H1 (cell line): ENCODE results near the gene C14orf132. TPM values are rescaled to one million over a fixed set of nuclear protein-coding genes. Genes with fewer than 3 reads are reported as not detected.

Experiments used
- ASH2L ChIP-seq: fragments of 200-600, 300-600 bp; sonication (generic); IDR thresholded peaks from one replicate; pipeline ENCODE4 v1.7.1; 2017; ENCODE audit warnings: low read length
- CTBP2 ChIP-seq: IDR thresholded peaks from 2 replicates; pipeline ENCODE4 v1.7.0; 2011; ENCODE audit warnings: borderline replicate concordance, mild to moderate bottlenecking, moderate library complexity, mixed read lengths, low read length; ENCODE audit not compliant: insufficient read depth, insufficient read length
- NANOG ChIP-seq: IDR thresholded peaks from 2 replicates; pipeline ENCODE4 v1.6.1; 2011; ENCODE audit warnings: low read length, low read depth, mild to moderate bottlenecking, inconsistent platforms; ENCODE audit not compliant: insufficient read depth, poor library complexity, severe bottlenecking
- RNF2 ChIP-seq: fragments of 200-900, 300-1000 bp; sonication (generic); IDR thresholded peaks from 2 replicates; pipeline ENCODE4 v1.7.1; 2016; ENCODE audit warnings: borderline replicate concordance, low read depth, mild to moderate bottlenecking, antibody characterized with exemption, low read length; ENCODE audit not compliant: poor library complexity, severe bottlenecking; ENCODE audit errors: missing control alignments
- SIN3A ChIP-seq, 2 experiments: IDR thresholded peaks in 1 of 2; conservative IDR thresholded peaks in 1 of 2; 2 replicates each; pipeline ENCODE4 v1.6.1; 2011 to 2012; ENCODE audit warnings: low read length in 2 of 2, improper control_type of control experiment in 1 of 2, low read depth in 1 of 2, mild to moderate bottlenecking in 1 of 2
- SP2 ChIP-seq: IDR thresholded peaks from 2 replicates; pipeline ENCODE4 v1.6.1; 2012; ENCODE audit warnings: mild to moderate bottlenecking, low read length, inconsistent platforms
- TAF7 ChIP-seq: optimal IDR thresholded peaks from 2 replicates; pipeline ENCODE3; 2011; ENCODE audit warnings: low read depth, mild to moderate bottlenecking, inconsistent platforms, low read length, moderate library complexity, borderline replicate concordance
- TBP ChIP-seq: IDR thresholded peaks from 2 replicates; pipeline ENCODE4 v1.6.1; 2011; ENCODE audit warnings: low read depth, low read length, improper control_type of control experiment
- polyA plus RNA-seq, 7 experiments: library from polyadenylated mRNA; depleted of rRNA in 3 of 7; stranded (reverse) in 5 of 7; unstranded in 2 of 7; fragments of >200 nt in 5 of 7; fragments of 200-250 nt in 2 of 7; gene quantifications; 1 replicate in 5 of 7; 2 replicates in 1 of 7; 4 replicates in 1 of 7; pipeline versions ENCODE4 v1.2.1 to v1.2.3, GENCODE V29; 2011 to 2013; ENCODE audit warnings: missing spikeins in 2 of 7, mixed read lengths in 2 of 7
- total RNA-seq: library from RNA; stranded (reverse); fragmentation: NEBNext Ultra II Directional; extraction: Animal tissue kit (Norgen Biotek cat#: 25700); gene quantifications from 2 replicates; pipeline ENCODE4 v1.2.1, GENCODE V29; 2021

The C14orf132 gene
- total and polyA plus RNA-seq, 2 of the 8 experiments (the other 6 are each of a cell fraction or from before 2014, with no cell fraction given) = 11.7 to 32.5 TPM

DNA sequence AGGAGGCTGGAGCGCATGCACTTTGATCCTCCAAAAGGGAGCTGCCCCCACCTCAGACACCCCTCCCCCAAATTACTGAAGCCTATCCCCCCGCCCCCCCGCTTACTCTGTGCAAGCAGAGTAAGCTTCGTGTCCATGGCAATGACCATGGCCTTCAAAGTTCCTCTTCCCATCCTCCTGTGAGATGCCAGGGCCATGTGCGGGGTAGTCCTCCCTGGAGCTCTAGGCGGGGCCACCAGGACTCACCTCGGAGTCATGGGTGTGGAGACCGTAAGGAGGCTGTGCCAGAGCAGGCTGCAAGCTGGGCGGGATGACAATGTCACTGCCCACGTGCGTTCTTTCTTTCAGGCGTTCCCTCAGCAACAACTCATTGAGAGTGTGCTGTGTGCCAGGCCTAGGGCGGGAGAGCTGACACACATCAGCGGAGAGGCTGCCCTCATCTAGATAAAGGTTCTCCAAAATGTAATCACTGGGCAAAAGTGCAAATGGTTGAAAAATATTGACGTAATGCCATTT, 66.8 kb downstream of the C14orf132 start (continued):
- TF ChIP-seq TBP (no peak), NANOG (no peak), SP2 (no peak), CTBP2 (no peak), SIN3A (conservative IDR thresholded peaks at IDR 0.05 in 1 of 2, IDR thresholded peaks at IDR 0.05 in 1 of 2; ENCODE audit: low read depth in 1 of 2, low read length in 2 of 2) (no peak), TAF7 (no peak), RNF2 (no peak), ASH2L (no peak)
